Fibroblast of lung (primary cell): ENCODE measurements around the gene SIX5. TPM values are rescaled to one million over a fixed set of nuclear protein-coding genes. Genes with fewer than 3 reads are reported as not detected.

Source experiments
- DNase-seq, 2 donors: peaks; one replicate each; pipeline versions ENCODE4 v3.0.0 to v3.0.0-alpha.2; 2010; ENCODE audit warnings: low read depth in 2 of 2
- H2AFZ ChIP-seq: 2 replicates; pipeline ENCODE4 v1.5.1; 2012; ENCODE audit warnings: low read length, control low read depth, inconsistent platforms
- H3K27ac ChIP-seq: 2 replicates; pipeline ENCODE4 v1.5.1; 2011; ENCODE audit warnings: low read length, control low read depth; ENCODE audit not compliant: insufficient read depth
- H3K27me3 ChIP-seq: 2 replicates; pipeline ENCODE4 v1.5.1; 2011; ENCODE audit warnings: mild to moderate bottlenecking, low read length; ENCODE audit not compliant: control insufficient read depth, insufficient read depth
- H3K36me3 ChIP-seq: 2 replicates; pipeline ENCODE4 v1.5.1; 2011; ENCODE audit warnings: low read length; ENCODE audit not compliant: control insufficient read depth, insufficient read depth
- H3K4me1 ChIP-seq: 2 replicates; pipeline ENCODE4 v1.5.1; 2011; ENCODE audit warnings: low read length; ENCODE audit not compliant: control insufficient read depth, insufficient read depth; ENCODE audit errors: extremely low read depth
- H3K4me2 ChIP-seq: 2 replicates; pipeline ENCODE4 v1.5.1; 2011; ENCODE audit warnings: low read length, control low read depth; ENCODE audit not compliant: insufficient read depth; ENCODE audit errors: extremely low read depth
- H3K4me3 ChIP-seq, 4 experiments: fragments of 200-600 bp in 1 of 4; sonication (generic) in 1 of 4; replicated peaks in 1 of 4; 2 replicates each; pipeline ENCODE4 v1.5.1; 2011 to 2016; ENCODE audit warnings: low read length in 4 of 4, low read depth in 3 of 4, mild to moderate bottlenecking in 3 of 4, control low read depth in 2 of 4, inconsistent platforms in 1 of 4, mixed read lengths in 1 of 4; ENCODE audit not compliant: insufficient read depth in 1 of 4; ENCODE audit errors: control extremely low read depth in 1 of 4
- H3K79me2 ChIP-seq: 2 replicates; pipeline ENCODE4 v1.5.1; 2012; ENCODE audit warnings: mild to moderate bottlenecking, low read length, inconsistent platforms; ENCODE audit not compliant: control insufficient read depth, insufficient read depth
- H3K9ac ChIP-seq: 2 replicates; pipeline ENCODE4 v1.5.1; 2011; ENCODE audit warnings: mild to moderate bottlenecking, low read length, control low read depth; ENCODE audit not compliant: insufficient read depth
- H3K9me3 ChIP-seq: 2 replicates; pipeline ENCODE4 v1.5.1; 2012; ENCODE audit warnings: low read depth, low read length; ENCODE audit not compliant: control insufficient read depth, insufficient read depth
- H4K20me1 ChIP-seq: 2 replicates; pipeline ENCODE4 v1.5.1; 2011; ENCODE audit warnings: low read length; ENCODE audit not compliant: control insufficient read depth, insufficient read depth; ENCODE audit errors: extremely low read depth
- EZH2 ChIP-seq: IDR thresholded peaks from 2 replicates; pipeline ENCODE4 v1.5.1; 2012; ENCODE audit warnings: low read length, control low read depth, mild to moderate bottlenecking; ENCODE audit errors: missing control alignments
- polyA plus RNA-seq, 2 donors: library from polyadenylated mRNA; depleted of rRNA in 1 of 2; stranded (reverse) in 1 of 2; unstranded in 1 of 2; fragments of >200 nt; gene quantifications; 2 replicates each; pipeline ENCODE4 v1.2.1, GENCODE V29; 2011 to 2012; ENCODE audit warnings: missing spikeins in 1 of 2
- total RNA-seq: library from RNA; depleted of rRNA; stranded (reverse); fragments of >200 nt; gene quantifications from 2 replicates; pipeline ENCODE4 v1.2.1, GENCODE V29; 2014
- TF ChIP-seq, protein P1 (sequence below), 2 donors: IDR thresholded peaks in 1 of 2; conservative IDR thresholded peaks in 1 of 2; 1 replicate in 1 of 2; 2 replicates in 1 of 2; pipeline ENCODE4 v1.5.1; 2011 to 2012; ENCODE audit warnings: low read length in 2 of 2, control low read depth in 1 of 2, inconsistent platforms in 1 of 2, low read depth in 1 of 2, mild to moderate bottlenecking in 1 of 2

SIX5 gene
- total and polyA plus RNA-seq, 2 donors (not counting 1 experiment from before 2014, with no cell fraction given) = 3.4 to 10.7 TPM

DNA sequence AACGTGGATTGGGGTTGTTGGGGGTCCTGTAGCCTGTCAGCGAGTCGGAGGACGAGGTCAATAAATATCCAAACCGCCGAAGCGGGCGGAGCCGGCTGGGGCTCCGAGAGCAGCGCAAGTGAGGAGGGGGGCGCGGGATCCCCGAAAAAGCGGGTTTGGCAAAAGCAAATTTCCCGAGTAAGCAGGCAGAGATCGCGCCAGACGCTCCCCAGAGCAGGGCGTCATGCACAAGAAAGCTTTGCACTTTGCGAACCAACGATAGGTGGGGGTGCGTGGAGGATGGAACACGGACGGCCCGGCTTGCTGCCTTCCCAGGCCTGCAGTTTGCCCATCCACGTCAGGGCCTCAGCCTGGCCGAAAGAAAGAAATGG, 754 bp upstream of the SIX5 start:
- Histone ChIP-seq H3K4me3 (peak overlapping the region; percentile 48 to 68 (median 60)), H4K20me1 (no peaks in the 10 kb centered on the region), H3K27ac (peak overlapping the region; percentile 80), H3K27me3 (no peaks in the 10 kb centered on the region), H3K9ac (peak overlapping the region; percentile 50), H3K79me2 (peaks cover 4% of the 10 kb centered on the region), H3K4me1 (peaks cover 20% of the 10 kb centered on the region), H2AFZ (no peak overlapping the region), H3K9me3 (no peaks in the 10 kb centered on the region), H3K36me3 (peaks cover 16% of the 10 kb centered on the region), H3K4me2 (peak overlapping the region; percentile 96)
- TF ChIP-seq, protein P1, sequence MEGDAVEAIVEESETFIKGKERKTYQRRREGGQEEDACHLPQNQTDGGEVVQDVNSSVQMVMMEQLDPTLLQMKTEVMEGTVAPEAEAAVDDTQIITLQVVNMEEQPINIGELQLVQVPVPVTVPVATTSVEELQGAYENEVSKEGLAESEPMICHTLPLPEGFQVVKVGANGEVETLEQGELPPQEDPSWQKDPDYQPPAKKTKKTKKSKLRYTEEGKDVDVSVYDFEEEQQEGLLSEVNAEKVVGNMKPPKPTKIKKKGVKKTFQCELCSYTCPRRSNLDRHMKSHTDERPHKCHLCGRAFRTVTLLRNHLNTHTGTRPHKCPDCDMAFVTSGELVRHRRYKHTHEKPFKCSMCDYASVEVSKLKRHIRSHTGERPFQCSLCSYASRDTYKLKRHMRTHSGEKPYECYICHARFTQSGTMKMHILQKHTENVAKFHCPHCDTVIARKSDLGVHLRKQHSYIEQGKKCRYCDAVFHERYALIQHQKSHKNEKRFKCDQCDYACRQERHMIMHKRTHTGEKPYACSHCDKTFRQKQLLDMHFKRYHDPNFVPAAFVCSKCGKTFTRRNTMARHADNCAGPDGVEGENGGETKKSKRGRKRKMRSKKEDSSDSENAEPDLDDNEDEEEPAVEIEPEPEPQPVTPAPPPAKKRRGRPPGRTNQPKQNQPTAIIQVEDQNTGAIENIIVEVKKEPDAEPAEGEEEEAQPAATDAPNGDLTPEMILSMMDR (conservative IDR thresholded peaks at IDR 0.05 in 1 of 2, IDR thresholded peaks at IDR 0.05 in 1 of 2; ENCODE audit: low read depth in 1 of 2, low read length in 2 of 2) = no peak
- no peak for TF ChIP-seq EZH2
- no peak for DNase-seq

DNA sequence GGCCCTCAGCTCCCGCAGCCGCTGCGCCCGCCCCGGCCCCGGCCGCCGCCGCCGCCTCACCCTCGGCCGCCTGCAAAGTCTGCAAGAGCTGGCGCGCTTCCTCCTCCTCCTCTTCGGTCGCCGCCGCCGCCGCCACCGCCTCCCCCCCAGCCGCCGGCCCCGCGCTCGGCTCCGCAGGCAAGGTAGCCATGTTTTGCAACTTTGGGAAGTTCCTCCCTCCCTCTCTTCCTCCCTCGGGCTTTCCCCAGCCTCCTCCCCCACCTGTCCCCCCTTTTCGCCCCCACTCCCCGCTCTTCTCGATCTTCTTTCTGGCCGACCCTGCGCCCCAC, 433 bp downstream of the SIX5 start:
- TF ChIP-seq, protein P1 (conservative IDR thresholded peaks at IDR 0.05 in 1 of 2, IDR thresholded peaks at IDR 0.05 in 1 of 2; ENCODE audit: low read depth in 1 of 2, low read length in 2 of 2) = no peak
- no peak for TF ChIP-seq EZH2
- Histone ChIP-seq H3K4me1 (peaks cover 24% of the 10 kb centered on the region), H3K27ac (peak overlapping the region; percentile 92), H2AFZ (no peak overlapping the region), H3K36me3 (peaks cover 16% of the 10 kb centered on the region), H3K9me3 (no peaks in the 10 kb centered on the region), H4K20me1 (no peaks in the 10 kb centered on the region), H3K4me3 (peak overlapping the region; percentile 75 to 88 (median 81)), H3K27me3 (no peaks in the 10 kb centered on the region), H3K9ac (peak overlapping the region; percentile 79), H3K79me2 (peaks cover 4% of the 10 kb centered on the region), H3K4me2 (peak overlapping the region; percentile 97)
- DNase-seq = peak; percentile 39 to 55

DNA sequence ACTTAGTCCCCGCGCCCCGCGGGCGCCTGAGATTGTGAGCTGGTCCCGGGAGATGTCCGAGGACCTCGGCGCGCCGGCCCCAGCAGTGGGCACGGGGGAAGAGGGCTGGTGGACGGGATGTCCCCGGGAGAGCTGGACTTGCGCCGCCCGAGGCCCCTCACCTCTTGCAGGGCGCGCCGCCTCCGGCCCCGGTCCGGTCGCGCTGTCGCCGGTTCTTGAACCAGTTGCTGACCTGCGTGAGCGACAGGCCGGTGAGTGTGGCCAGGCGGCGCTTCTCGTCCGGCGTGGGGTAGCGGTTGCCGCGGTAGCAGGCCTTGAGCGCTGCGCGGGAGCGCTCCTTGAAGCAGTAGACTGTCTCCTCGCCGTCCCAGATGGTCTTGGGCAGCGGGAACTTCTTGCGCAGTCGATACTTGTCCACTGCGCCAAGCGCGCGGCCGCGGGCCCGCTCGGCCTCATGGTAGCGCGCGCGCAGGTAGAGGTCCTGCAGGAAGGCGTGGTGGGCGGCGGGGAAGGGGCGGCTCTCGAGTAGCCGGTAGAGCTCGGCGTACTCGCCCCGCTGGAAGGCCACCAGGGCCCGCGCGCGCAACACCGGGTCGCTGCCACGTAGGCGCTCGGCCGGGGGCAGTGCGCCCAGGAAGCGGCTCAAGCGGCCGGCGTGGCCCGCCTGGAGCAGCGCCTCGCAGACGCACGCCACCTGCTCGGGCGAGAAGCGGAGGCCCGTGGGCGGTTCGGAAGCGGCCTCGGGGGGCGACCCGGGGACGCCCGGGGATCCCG, 984 bp downstream of the SIX5 start:
- peak; percentile 69 to 78 for DNase-seq
- peaks cover 24% of the 10 kb centered on the region for H3K4me1 ChIP-seq

More for the DNA sequence above, 984 bp downstream of the SIX5 start:
- H3K27ac ChIP-seq = peak overlapping the region; percentile 75
- peaks cover 16% of the 10 kb centered on the region for H3K36me3 ChIP-seq
- H3K4me2 ChIP-seq = peak overlapping the region; percentile 96
- H3K79me2 ChIP-seq = peaks cover 4% of the 10 kb centered on the region
- peak overlapping the region; percentile 69 to 81 (median 78) for H3K4me3 ChIP-seq
- H3K9me3 ChIP-seq = no peaks in the 10 kb centered on the region
- no peaks in the 10 kb centered on the region for H4K20me1 ChIP-seq
- H3K9ac ChIP-seq = peak overlapping the region; percentile 79
- H2AFZ ChIP-seq = no peak overlapping the region
- TF ChIP-seq EZH2 = no peak
- TF ChIP-seq, protein P1 (conservative IDR thresholded peaks at IDR 0.05 in 1 of 2, IDR thresholded peaks at IDR 0.05 in 1 of 2; ENCODE audit: low read depth in 1 of 2, low read length in 2 of 2) = no peak
- no peaks in the 10 kb centered on the region for H3K27me3 ChIP-seq
